HepG2 (cell line): ENCODE measurements around the gene CHN2. TPM values are rescaled to one million over a fixed set of nuclear protein-coding genes. Genes with fewer than 3 reads are reported as not detected.

Source experiments
- ATAC-seq: fragments of 200-7000 bp; cut with Tn5 transposase; 3 replicates; pipeline ENCODE4 v1.9.1; 2020; ENCODE audit warnings: mild to moderate bottlenecking, moderate library complexity
- BruUV-seq: library from RNA; stranded (reverse); fragments of 400-500 nt; replicated peaks from 2 replicates; lab custom pipeline; 2021; lab: Mats Ljungman, UMichigan
- CTCF ChIA-PET: fragments of 300-600 bp; formaldehyde crosslinking; extraction: SDS; loops from one replicate; lab custom pipeline; 2021; ENCODE audit warnings: low total read pairs, inconsistent platforms, low intra/inter-chr PET ratio; lab: Yijun Ruan, JAX
- POLR2A ChIA-PET: fragments of 350-600 bp; sonication (Branson Sonifier 250); formaldehyde crosslinking; loops from one replicate; lab custom pipeline; 2020; ENCODE audit warnings: antibody characterized with exemption, inconsistent platforms; lab: Yijun Ruan, JAX
- DNase-seq: peaks from one replicate; pipeline ENCODE4 v3.0.0-alpha.2; 2015; ENCODE audit warnings: low spot score
- FAIRE-seq: peaks from 3 replicates; lab custom pipeline; 2011; peaks lifted over from hg19 to GRCh38; lab: Jason Lieb, UNC
- H2AFZ ChIP-seq: one replicate; pipeline ENCODE4 v1.6.1; 2011; ENCODE audit warnings: low read length, inconsistent platforms
- H3K27ac ChIP-seq: fragments of 300-600 bp; 3 replicates; pipeline ENCODE4 v1.8.0; 2011; ENCODE audit warnings: mixed run types, mild to moderate bottlenecking, mixed read lengths, low read length, inconsistent platforms; ENCODE audit not compliant: insufficient read depth; ENCODE audit errors: extremely low read length
- H3K27me3 ChIP-seq, 2 experiments: fragments of 200-600 bp in 1 of 2; 2 replicates in 1 of 2; 3 replicates in 1 of 2; pipeline versions ENCODE4 v1.6.0 to v1.8.0; 2011; ENCODE audit warnings: low read length in 2 of 2, mild to moderate bottlenecking in 2 of 2, moderate library complexity in 2 of 2, inconsistent platforms in 1 of 2; ENCODE audit not compliant: insufficient read depth in 2 of 2, control insufficient read depth in 1 of 2
- H3K36me3 ChIP-seq, 2 experiments: fragments of 200-600 bp in 1 of 2; replicated peaks in 1 of 2; 2 replicates in 1 of 2; 3 replicates in 1 of 2; pipeline versions ENCODE4 v1.5.1 to v1.8.0; 2011; ENCODE audit warnings: low read length in 2 of 2, inconsistent platforms in 1 of 2; ENCODE audit not compliant: insufficient read depth in 2 of 2, control insufficient read depth in 1 of 2
- H3K4me1 ChIP-seq: 2 replicates; pipeline ENCODE4 v1.5.1; 2012; ENCODE audit warnings: low read length, inconsistent platforms; ENCODE audit not compliant: insufficient read depth
- H3K4me2 ChIP-seq: 2 replicates; pipeline ENCODE4 v1.6.0; 2011; ENCODE audit warnings: low read depth, low read length, inconsistent platforms
- H3K4me3 ChIP-seq, 3 experiments: fragments of 200-600 bp in 1 of 3; sonication (generic), shearing (Covaris generic) in 1 of 3; replicated peaks in 1 of 3; 2 replicates each; pipeline ENCODE4 v1.5.1; 2011 to 2016; ENCODE audit warnings: low read length in 3 of 3, inconsistent platforms in 2 of 3, low read depth in 2 of 3, mild to moderate bottlenecking in 2 of 3, control low read depth in 1 of 3, mixed read lengths in 1 of 3; ENCODE audit not compliant: insufficient read depth in 1 of 3
- H3K79me2 ChIP-seq: one replicate; pipeline ENCODE4 v1.6.1; 2011; ENCODE audit warnings: low read length, inconsistent platforms; ENCODE audit not compliant: insufficient read depth
- H3K9ac ChIP-seq: 2 replicates; pipeline ENCODE4 v1.6.0; 2011; ENCODE audit warnings: mild to moderate bottlenecking, low read depth, low read length, inconsistent platforms; ENCODE audit not compliant: insufficient read depth
- H3K9me3 ChIP-seq: 2 replicates; pipeline ENCODE4 v1.5.1; 2012; ENCODE audit warnings: mild to moderate bottlenecking, low read length
- H4K20me1 ChIP-seq: 2 replicates; pipeline ENCODE4 v1.6.0; 2011; ENCODE audit warnings: inconsistent platforms, mild to moderate bottlenecking, low read length, moderate library complexity; ENCODE audit not compliant: insufficient read depth
- AHR ChIP-seq: IDR thresholded peaks from 2 replicates; pipeline ENCODE4 v1.6.1; 2018; ENCODE audit warnings: missing genetic modification reagents, missing compliant biosample characterization
- ARNT ChIP-seq: fragments of 450-650 bp; IDR thresholded peaks from 2 replicates; pipeline ENCODE4 v1.6.1; 2017
- GLMP ChIP-seq: sonication (generic); formaldehyde crosslinking; IDR thresholded peaks from 2 replicates; pipeline ENCODE4 v1.9.0; 2021; ENCODE audit warnings: missing genetic modification reagents, mild to moderate bottlenecking, borderline replicate concordance
- HMGXB4 ChIP-seq, 2 experiments: sonication (generic) in 1 of 2; formaldehyde crosslinking in 1 of 2; IDR thresholded peaks; 2 replicates each; pipeline versions ENCODE4 v1.4.0 to v1.6.1; 2018 to 2020; ENCODE audit warnings: missing genetic modification reagents in 2 of 2, borderline replicate concordance in 1 of 2, low read depth in 1 of 2, mild to moderate bottlenecking in 1 of 2, missing biosample characterization in 1 of 2
- HOXD1 ChIP-seq: sonication (generic); formaldehyde crosslinking; IDR thresholded peaks from 2 replicates; pipeline ENCODE4 v1.5.0; 2020; ENCODE audit warnings: missing genetic modification reagents
- KDM3A ChIP-seq: IDR thresholded peaks from 2 replicates; pipeline ENCODE4 v1.6.1; 2018; ENCODE audit warnings: low read depth, missing compliant biosample characterization
- MLXIP ChIP-seq: sonication (generic); formaldehyde crosslinking; IDR thresholded peaks from 2 replicates; pipeline ENCODE4 v1.9.0; 2021; ENCODE audit warnings: missing genetic modification reagents, borderline replicate concordance
- NCOA5 ChIP-seq: sonication (generic); formaldehyde crosslinking; IDR thresholded peaks from 2 replicates; pipeline ENCODE4 v1.4.0; 2020; ENCODE audit warnings: missing genetic modification reagents
- POLR2AphosphoS5 ChIP-seq: IDR thresholded peaks from 2 replicates; pipeline ENCODE4 v1.6.1; 2012; ENCODE audit warnings: low read depth, low read length
- SIX4 ChIP-seq: sonication (generic); formaldehyde crosslinking; IDR thresholded peaks from 2 replicates; pipeline ENCODE4 v1.4.0; 2020; ENCODE audit warnings: missing genetic modification reagents
- TRAFD1 ChIP-seq: sonication (generic); formaldehyde crosslinking; IDR thresholded peaks from 2 replicates; pipeline ENCODE4 v1.5.1; 2020; ENCODE audit warnings: missing genetic modification reagents, mild to moderate bottlenecking, borderline replicate concordance
- TSC22D2 ChIP-seq: sonication (generic); formaldehyde crosslinking; IDR thresholded peaks from 2 replicates; pipeline ENCODE4 v1.5.1; 2020; ENCODE audit warnings: missing genetic modification reagents, mild to moderate bottlenecking, borderline replicate concordance
- ZNF207 ChIP-seq: fragments of 450-650 bp; IDR thresholded peaks from 2 replicates; pipeline ENCODE4 v1.6.1; 2016; ENCODE audit warnings: antibody characterized with exemption, borderline replicate concordance
- ZNF577 ChIP-seq: sonication (generic); formaldehyde crosslinking; IDR thresholded peaks from 2 replicates; pipeline ENCODE4 v1.4.0; 2020; ENCODE audit warnings: mild to moderate bottlenecking, low read depth, missing genetic modification reagents, borderline replicate concordance
- ZNF672 ChIP-seq: sonication (generic); formaldehyde crosslinking; IDR thresholded peaks from 2 replicates; pipeline ENCODE4 v1.8.1; 2022; ENCODE audit warnings: missing genetic modification reagents
- ZSCAN31 ChIP-seq: sonication (generic); formaldehyde crosslinking; IDR thresholded peaks from 2 replicates; pipeline ENCODE4 v1.5.0; 2020; ENCODE audit warnings: low read depth, mild to moderate bottlenecking, missing genetic modification reagents
- WGBS: methylation state at CpG from one replicate; pipeline ENCODE4 v1.1.6; 2017; ENCODE audit warnings: low lambda C conversion rate; 5-methylcytosine and 5-hydroxymethylcytosine counted together
- in situ Hi-C: cut with HindIII; loops from 2 replicates; pipeline ENCODE4 v1.10.0; 2017; ENCODE audit warnings: low pct_unique_long_range_greater_than_20kb; ENCODE audit not compliant: extremely low pct_ligation_motif_present
- intact Hi-C: fragments of 100-400 bp; cut with micrococcal nuclease; formaldehyde crosslinking; loops from one replicate; pipeline ENCODE4 v1.10.0; 2022; ENCODE audit not compliant: unreplicated experiment
- polyA plus RNA-seq, 8 experiments: library from polyadenylated mRNA; depleted of rRNA in 3 of 8; stranded (reverse) in 7 of 8; unstranded in 1 of 8; fragments of >200 nt; fragmentation: Illumina TruSeq in 4 of 8; extraction: Trizol in 4 of 8; gene quantifications; 2 replicates each; pipeline versions ENCODE4 v1.2.1 to v1.2.3, GENCODE V29; 2011 to 2016; ENCODE audit warnings: low read depth in 4 of 8, missing spikeins in 1 of 8, mixed read lengths in 1 of 8; ENCODE audit not compliant: insufficient read depth in 1 of 8
- total RNA-seq, 5 experiments: library from RNA; depleted of rRNA; stranded (reverse); fragments of >200 nt; fragmentation: Illumina TruSeq; extraction: Trizol; gene quantifications; 2 replicates each; pipeline ENCODE4 v1.2.3, GENCODE V29; 2016; ENCODE audit warnings: low read depth in 1 of 5

Gene CHN2
- total and polyA plus RNA-seq, 2 of the 13 experiments (the other 11 are each of a cell fraction or from before 2014, with no cell fraction given), result 23.5 to 30.5 TPM

GRCh38 chr7:29367784-29368183, 173.2 kb downstream of the CHN2 start:
- ATAC-seq (no peak), DNase-seq (no peak), FAIRE-seq (no peak)
- no peaks in the 10 kb centered on the region for H3K79me2 ChIP-seq
- no peaks in the 10 kb centered on the region for H3K27me3 ChIP-seq
- no peak overlapping the region for H3K4me3 ChIP-seq
- no TSS peak for BruUV-seq
- peaks cover 17 to 30% of the 10 kb centered on the region in 2 experiments for H3K36me3 ChIP-seq
- no peaks in the 10 kb centered on the region for H3K9me3 ChIP-seq
- POLR2A ChIA-PET, result no interaction called here
- no peaks in the 10 kb centered on the region for H3K4me1 ChIP-seq
- no peak overlapping the region for H3K27ac ChIP-seq
- TF ChIP-seq NCOA5 (CRISPR knock-in tag) (no peak), SIX4 (CRISPR knock-in tag) (no peak), ZNF577 (CRISPR knock-in tag) (no peak), AHR (no peak), KDM3A (CRISPR knock-in tag) (no peak), MLXIP (CRISPR knock-in tag) (no peak), ARNT (no peak), ZNF672 (no peak), GLMP (no peak), TRAFD1 (CRISPR knock-in tag) (no peak), HOXD1 (CRISPR knock-in tag) (no peak), HMGXB4 (CRISPR knock-in tag; IDR thresholded peaks at IDR 0.05; ENCODE audit: borderline replicate concordance in 1 of 2, low read depth in 1 of 2) (no peak), POLR2AphosphoS5 (no peak), ZSCAN31 (CRISPR knock-in tag) (no peak), ZNF207 (no peak), TSC22D2 (CRISPR knock-in tag) (no peak)
- no peak overlapping the region for H2AFZ ChIP-seq
- H3K9ac ChIP-seq, result no peak overlapping the region
- in situ Hi-C loops (no loop called here), intact Hi-C loops (no loop called here)
- H3K4me2 ChIP-seq, result no peak overlapping the region
- WGBS, result 93% methylated on average over 3 of the region's 3 CpGs
- CTCF ChIA-PET, result no interaction called here
- no peaks in the 10 kb centered on the region for H4K20me1 ChIP-seq
